Heart left ventricle (tissue), 16 donors: ENCODE results near the gene RNF34. TPM values are rescaled to one million over a fixed set of nuclear protein-coding genes. Genes with fewer than 3 reads are reported as not detected.

Source experiments
- ATAC-seq, 4 donors: fragments of 200-7000 bp; cut with Tn5 transposase; one replicate each; pipeline ENCODE4 v1.9.1; 2020 to 2022; ENCODE audit warnings: moderate library complexity in 4 of 4, mild to moderate bottlenecking in 3 of 4, moderate number of reproducible peaks in 1 of 4
- DNase-seq, 5 donors: peaks; one replicate each; pipeline ENCODE4 v3.0.0-alpha.2; 2020
- H3K27ac ChIP-seq, 12 donors: fragments of 200-600 bp; sonication (generic) in 4 of 12; one replicate each; pipeline versions ENCODE4 v1.5.0 to v1.8.0; 2016 to 2022; ENCODE audit warnings: mild to moderate bottlenecking in 2 of 12
- H3K27me3 ChIP-seq, 9 donors: fragments of 200-600 bp; sonication (generic) in 2 of 9; one replicate each; pipeline versions ENCODE4 v1.5.1 to v1.8.0; 2016 to 2022; ENCODE audit warnings: mild to moderate bottlenecking in 3 of 9
- H3K36me3 ChIP-seq, 9 donors: fragments of 200-600 bp; sonication (generic) in 2 of 9; one replicate each; pipeline versions ENCODE4 v1.5.0 to v1.8.0; 2018 to 2022; ENCODE audit warnings: mild to moderate bottlenecking in 2 of 9
- H3K4me1 ChIP-seq, 12 donors: fragments of 200-600 bp; sonication (generic) in 4 of 12; one replicate each; pipeline versions ENCODE4 v1.5.0 to v1.8.0; 2016 to 2022; ENCODE audit warnings: mild to moderate bottlenecking in 3 of 12
- H3K4me3 ChIP-seq, 12 donors: fragments of 200-600 bp; sonication (generic) in 4 of 12; one replicate each; pipeline versions ENCODE4 v1.5.0 to v1.8.0; 2017 to 2022; ENCODE audit warnings: mild to moderate bottlenecking in 9 of 12, moderate library complexity in 4 of 12
- H3K9me3 ChIP-seq, 12 donors: fragments of 200-600 bp; sonication (generic) in 4 of 12; one replicate each; pipeline versions ENCODE4 v1.5.0 to v1.8.0; 2016 to 2022; ENCODE audit warnings: mild to moderate bottlenecking in 1 of 12
- CTCF ChIP-seq, 12 donors: fragments of 200-600 bp; sonication (generic) in 4 of 12; IDR thresholded peaks; one replicate each; pipeline versions ENCODE4 v1.5.0 to v1.8.0; 2018 to 2022; ENCODE audit warnings: antibody characterized with exemption in 12 of 12, mild to moderate bottlenecking in 5 of 12
- POLR2A ChIP-seq, 2 donors: fragments of 450-650 bp; IDR thresholded peaks; one replicate each; pipeline ENCODE4 v1.6.1; 2017; ENCODE audit warnings: antibody characterized with exemption in 2 of 2, mild to moderate bottlenecking in 2 of 2, moderate library complexity in 2 of 2
- WGBS, 4 donors: extraction: QIAGEN DNeasy Blood & Tissue Kit in 2 of 4; methylation state at CpG; one replicate each; pipeline versions ENCODE4 v1.1.5 to v1.1.7; 2013 to 2018; 5-methylcytosine and 5-hydroxymethylcytosine counted together
- intact Hi-C, 10 donors: fragments of 100-400 bp; cut with DNase I; formaldehyde crosslinking; loops; one replicate each; pipeline versions ENCODE4 v1.11.1 to v1.14.2; 2022
- polyA plus RNA-seq, 2 donors: library from polyadenylated mRNA; stranded (reverse); fragments of 200-250 nt; gene quantifications; one replicate each; pipeline ENCODE4 v1.2.3, GENCODE V29; 2013
- total RNA-seq, 9 donors: library from RNA; depleted of rRNA in 2 of 9; stranded (reverse); fragments of >200 nt in 2 of 9; fragmentation: NEBNext Ultra II Directional in 3 of 9; extraction: Animal tissue kit (Norgen Biotek cat#: 25700) in 3 of 9; gene quantifications; one replicate each; pipeline versions ENCODE4 v1.1.0 to v1.2.4, GENCODE V29; 2016 to 2023
- donor health status: ischemic (EF 13 %, LVEDD 7.1; RV severe dilation, severe dysfunction).
- donor health status: healthy with polysubstance abuse.
- donor health status: DM: no; HTN: yes; CAD: no.
- donor health status: DM: no; HTN: no; CAD: no.
- donor health status: ischemic (EF 25% LVEDD 6.9; RV normal size, moderate dysfunction).
- donor health status: ischemic (EF 25% LVEDD 5.7; RV mildly dilated, moderate dysfunction).
- donor health status: healthy.
- donor health status: DM: yes; HTN: yes; CAD: no.
- donor health status: ischemic (EF 35%, LVEDD 5.7; RV mildly dilated, moderate dysfunction).
- donor health status: nonischemic (EF 11% LVEDD 7.7; RV severe dilation, severe dysfunction).
- donor health status: DM: yes; HTN: yes; CAD: no.
- donor health status: PGD.
- donor health status: ischemic (EF 29% LVEDD 5.4; RV normal size, mild dysfunction).
- donor health status: nonischemic (EF 23%, LVEDD 6.1; RV moderate dilation, normal function).

Gene RNF34
- total and polyA plus RNA-seq, 11 donors = 19.3 to 31.5 (median 25.7) TPM

GRCh38 chr12:121466794-121467637, 67.1 kb downstream of the RNF34 start:
- DNase-seq (peak; percentile 90 to 95 (median 93)), ATAC-seq (peak; percentile 90 to 96 (median 96))
- H3K27ac ChIP-seq = peak overlapping the region in 11 of 12 donors; percentile 69 to 86 (median 81)
- WGBS, 4 donors = 0 to 1% (median 1%) methylated on average over 3 to 139 of the region's 139 CpGs
- H3K36me3 ChIP-seq = peaks cover 0 to 6% (median 0%) of the 10 kb centered on the region in 9 donors
- TF ChIP-seq CTCF (IDR thresholded peaks at IDR 0.05) = no peak
- TF ChIP-seq POLR2A (IDR thresholded peaks at IDR 0.05) = no peak
- H3K9me3 ChIP-seq = no peaks in the 10 kb centered on the region
- H3K27me3 ChIP-seq = no peaks in the 10 kb centered on the region
- H3K4me3 ChIP-seq = peak overlapping the region; percentile 37 to 89 (median 62)
- H3K4me1 ChIP-seq = peaks cover 0 to 35% (median 15%) of the 10 kb centered on the region in 12 donors
- intact Hi-C loops = no loop called here

- peak in 3 of 4 donors; percentile 33 to 38 (median 37) for ATAC-seq
- Histone ChIP-seq H3K27ac (peak overlapping the region in 11 of 12 donors; percentile 25 to 72 (median 54)), H3K4me1 (peaks cover 0 to 32% (median 15%) of the 10 kb centered on the region in 12 donors), H3K9me3 (no peaks in the 10 kb centered on the region), H3K36me3 (peaks cover 0 to 6% (median 0%) of the 10 kb centered on the region in 9 donors), H3K27me3 (no peaks in the 10 kb centered on the region), H3K4me3 (peak overlapping the region; percentile 32 to 89 (median 62))
- DNase-seq = peak in 2 of 5 donors; percentile 38 to 77
- no peak for TF ChIP-seq POLR2A (IDR thresholded peaks at IDR 0.05)
- TF ChIP-seq CTCF (IDR thresholded peaks at IDR 0.05) = no peak
- WGBS, 4 donors = 7 to 28% (median 11%) methylated on average over 6 to 48 of the region's 48 CpGs
- intact Hi-C loops = no loop called here
Measured at GRCh38 chr12:121467638-121468498, 68.0 kb downstream of the RNF34 start.

- no peaks in the 10 kb centered on the region for H3K27me3 ChIP-seq
- H3K4me1 ChIP-seq = peaks cover 0 to 32% (median 15%) of the 10 kb centered on the region in 12 donors
- H3K4me3 ChIP-seq = no peak overlapping the region
- H3K36me3 ChIP-seq = peaks cover 0 to 6% (median 0%) of the 10 kb centered on the region in 9 donors
- ATAC-seq (no peak), DNase-seq (no peak)
- 51 to 75% (median 56%) methylated on average over 4 of the region's 4 CpGs for WGBS, 4 donors
- intact Hi-C loops = no loop called here
- TF ChIP-seq POLR2A (IDR thresholded peaks at IDR 0.05) (no peak), CTCF (IDR thresholded peaks at IDR 0.05) (no peak)
- no peaks in the 10 kb centered on the region for H3K9me3 ChIP-seq
- peak overlapping the region in 1 of 12 donors; percentile 46 for H3K27ac ChIP-seq
Measured at GRCh38 chr12:121468499-121468801, 68.5 kb downstream of the RNF34 start.

- DNase-seq = no peak
- H3K27ac ChIP-seq = no peak overlapping the region
- no peak overlapping the region for H3K4me3 ChIP-seq
- intact Hi-C loops = no loop called here
- no peaks in the 10 kb centered on the region for H3K36me3 ChIP-seq
- ATAC-seq = no peak
- H3K4me1 ChIP-seq = peaks cover 0 to 22% (median 10%) of the 10 kb centered on the region in 12 donors
- 71 to 93% (median 82%) methylated on average over 2 of the region's 2 CpGs for WGBS, 4 donors
- no peaks in the 10 kb centered on the region for H3K27me3 ChIP-seq
- no peaks in the 10 kb centered on the region for H3K9me3 ChIP-seq
- TF ChIP-seq CTCF (IDR thresholded peaks at IDR 0.05) (no peak), POLR2A (IDR thresholded peaks at IDR 0.05) (no peak)
Measured at GRCh38 chr12:121470751-121471150, 70.8 kb downstream of the RNF34 start.
